Measurements from ENCODE around the gene WDPCP.
"Not testable (repeated sequence)": the region's sequence is repeated elsewhere in the genome, so short reads cannot be mapped to it uniquely, and the experiment has no call there.

Gene WDPCP

DNA sequence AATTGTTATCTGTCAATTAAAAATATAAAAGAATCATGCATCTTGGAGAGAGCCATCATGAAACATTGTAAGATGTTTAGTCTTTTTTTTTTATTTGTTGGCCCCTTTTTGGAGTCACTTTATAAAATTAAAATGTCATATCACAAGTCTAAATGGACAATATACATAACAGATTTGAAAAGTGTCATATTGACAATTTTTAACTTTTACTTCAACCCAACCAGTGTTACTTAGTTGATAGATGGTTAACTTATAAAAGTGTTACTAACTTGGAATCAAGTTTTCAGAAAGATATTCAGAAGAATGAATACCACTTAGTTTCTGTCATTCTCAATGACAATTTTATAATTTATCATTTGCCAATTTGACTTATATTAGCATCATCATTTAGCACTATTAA, 319.3 kb downstream of the WDPCP start:
- no peak for DNase-seq (ENCODE audit: low read depth in 2 of 3, low spot score in 1 of 3)

GRCh38 chr2:63261137-63261621, 327.1 kb downstream of the WDPCP start:
- DNase-seq (ENCODE audit: low read depth in 2 of 3, low spot score in 1 of 3), result no peak

- DNase-seq (ENCODE audit: low read depth in 2 of 3, low spot score in 1 of 3), result no peak
Measured at GRCh38 chr2:63257473-63257872, 330.8 kb downstream of the WDPCP start.

GRCh38 chr2:63249161-63249560, 339.1 kb downstream of the WDPCP start:
- no peak for DNase-seq (ENCODE audit: low read depth in 2 of 3, low spot score in 1 of 3)

- no peak for DNase-seq (ENCODE audit: low read depth in 2 of 3, low spot score in 1 of 3)
Measured at GRCh38 chr2:63242747-63243146, 345.5 kb downstream of the WDPCP start.

GRCh38 chr2:63225964-63226686, 362.2 kb downstream of the WDPCP start:
- DNase-seq (ENCODE audit: low read depth in 2 of 3, low spot score in 1 of 3), result no peak

DNA sequence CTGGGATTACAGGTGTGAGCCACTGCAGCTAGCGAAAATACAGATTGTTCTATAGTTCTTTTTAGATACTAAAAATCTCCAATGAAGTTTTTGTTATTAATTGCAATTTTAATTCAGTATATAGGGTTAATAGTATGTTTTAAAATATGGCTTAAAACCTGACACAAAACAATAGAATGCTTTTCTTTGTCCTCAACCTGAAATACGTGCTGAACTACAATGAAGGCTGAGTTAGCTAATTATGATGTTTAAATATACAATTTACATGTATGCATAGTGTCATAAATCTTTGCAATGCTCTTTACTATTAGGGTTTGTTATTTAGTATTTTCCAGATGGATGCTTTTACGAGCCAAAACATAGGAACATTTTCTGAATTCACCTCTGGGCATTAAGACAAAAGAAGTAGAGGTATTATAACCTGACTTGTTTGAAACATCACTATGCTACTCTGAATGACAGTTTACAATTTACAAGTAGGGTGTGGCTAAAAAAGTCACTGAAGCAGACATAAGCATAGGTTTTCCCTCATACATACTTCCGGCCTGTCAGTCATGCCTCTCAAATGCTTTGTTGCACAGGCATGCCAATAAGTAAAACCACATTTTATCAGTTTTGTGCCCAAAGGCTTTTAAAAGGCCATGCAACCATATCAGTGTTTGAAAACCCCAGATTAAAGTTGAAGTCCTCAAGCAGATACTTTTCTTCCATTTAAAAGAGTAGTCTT, 369.3 kb downstream of the WDPCP start:
- no peak for DNase-seq (ENCODE audit: low read depth in 2 of 3, low spot score in 1 of 3)

GRCh38 chr2:63195310-63195709, 393.0 kb downstream of the WDPCP start:
- no peak for DNase-seq (ENCODE audit: low read depth in 2 of 3, low spot score in 1 of 3)

DNA sequence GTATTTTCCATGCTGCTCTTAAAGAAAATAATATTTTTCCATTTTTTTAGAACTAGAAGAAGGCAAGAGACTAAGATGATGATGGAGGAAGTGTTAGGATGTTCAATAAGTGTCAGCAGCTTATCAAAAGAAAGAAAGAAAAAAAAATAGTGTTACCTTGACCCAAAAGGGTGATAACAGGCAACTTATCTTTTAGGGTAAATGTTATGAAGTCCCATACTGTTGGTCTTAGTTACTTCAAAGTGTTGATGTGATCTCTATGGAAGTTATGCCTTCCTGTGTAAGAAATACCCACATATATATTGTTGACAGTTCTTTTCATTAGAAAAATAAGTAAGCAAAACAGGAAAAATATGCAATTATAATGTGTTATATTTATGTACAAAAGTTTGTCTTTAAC, 394.1 kb downstream of the WDPCP start:
- DNase-seq (ENCODE audit: low read depth in 2 of 3, low spot score in 1 of 3), result no peak

DNA sequence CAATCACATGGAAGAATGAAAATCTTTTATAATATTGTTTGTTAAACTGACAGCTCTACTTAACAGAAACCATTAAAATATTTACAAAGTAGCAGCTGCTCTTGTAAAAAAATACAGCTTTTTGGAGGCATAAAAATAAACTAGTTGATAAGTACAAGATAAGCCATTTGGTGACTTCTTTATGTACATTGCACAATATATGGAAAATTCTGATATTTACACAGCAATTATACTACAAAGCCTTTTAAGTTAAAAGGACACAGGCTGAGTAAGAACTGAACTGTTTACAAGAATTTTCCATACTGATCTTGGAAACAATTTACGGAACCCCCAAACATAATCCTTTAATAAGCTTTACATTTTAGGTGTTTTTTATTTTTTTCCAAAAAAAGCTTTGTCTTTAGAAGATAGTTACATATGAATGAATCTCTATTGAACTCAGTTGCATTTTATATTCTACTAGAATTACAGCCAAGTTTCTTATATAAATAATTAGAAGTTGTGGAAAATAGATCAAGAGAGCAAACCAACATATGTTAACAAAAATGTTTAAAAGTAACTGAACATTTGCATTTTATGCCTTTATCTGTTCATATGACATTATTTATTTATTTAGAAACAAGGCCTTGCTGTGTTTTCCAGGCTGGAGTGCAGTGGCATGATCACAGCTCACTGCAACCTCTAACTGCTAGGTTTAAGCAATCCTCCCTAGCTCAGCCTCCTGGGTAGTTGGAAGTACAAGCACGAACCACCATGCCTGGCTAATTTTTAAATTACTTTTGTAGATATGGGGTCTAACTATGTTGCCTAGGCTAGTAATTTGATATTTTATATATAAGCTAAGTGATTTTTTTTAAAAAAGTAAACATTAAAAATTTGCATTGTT, 395.1 kb downstream of the WDPCP start:
- no peak for DNase-seq (ENCODE audit: low read depth in 2 of 3, low spot score in 1 of 3)

- DNase-seq (ENCODE audit: low read depth in 2 of 3, low spot score in 1 of 3), result no peak
Measured at GRCh38 chr2:63192169-63192888, 395.9 kb downstream of the WDPCP start.

DNA sequence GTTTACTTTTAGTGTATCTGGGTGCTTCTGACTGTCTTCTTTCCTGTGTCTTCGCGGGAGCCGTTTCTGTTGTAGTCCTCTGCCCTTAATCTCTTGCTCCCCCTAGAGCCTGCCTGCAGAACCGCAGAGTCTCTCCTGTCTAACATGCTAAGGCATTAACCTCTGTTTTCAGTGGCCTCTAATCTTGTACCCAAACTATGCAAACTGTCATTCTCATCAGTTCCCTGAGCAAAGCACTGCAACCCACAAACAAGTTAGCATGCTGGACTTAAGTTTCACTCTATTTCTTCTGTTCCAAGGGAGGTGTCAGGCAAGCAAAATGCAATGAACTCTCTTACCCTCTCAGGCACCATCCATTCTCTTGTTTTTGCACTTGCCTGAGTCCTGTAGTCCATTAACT, 399.3 kb downstream of the WDPCP start:
- DNase-seq (ENCODE audit: low read depth in 2 of 3, low spot score in 1 of 3), result peak in 1 of 3 donors; percentile 0

DNA sequence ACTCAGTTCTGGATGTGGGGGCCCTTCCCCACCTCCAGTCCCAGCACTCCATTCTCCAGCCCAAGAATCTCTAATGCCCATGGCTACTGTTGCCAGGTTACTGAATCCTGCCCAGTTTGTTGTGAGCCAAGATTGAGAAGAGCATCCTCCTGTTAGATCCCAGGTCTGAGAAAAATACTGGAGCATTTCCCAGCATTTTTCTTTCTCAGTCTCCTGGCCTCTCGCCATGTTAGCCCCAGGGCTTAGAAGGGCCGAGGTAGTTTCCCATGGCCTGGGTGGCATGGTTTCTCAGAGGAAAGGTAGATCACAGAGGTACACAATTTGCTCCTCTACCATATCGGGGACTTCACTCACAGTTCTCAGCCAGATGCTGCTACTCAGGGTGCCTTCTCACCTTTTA, 401.9 kb downstream of the WDPCP start:
- no peak for DNase-seq (ENCODE audit: low read depth in 2 of 3, low spot score in 1 of 3)

DNA sequence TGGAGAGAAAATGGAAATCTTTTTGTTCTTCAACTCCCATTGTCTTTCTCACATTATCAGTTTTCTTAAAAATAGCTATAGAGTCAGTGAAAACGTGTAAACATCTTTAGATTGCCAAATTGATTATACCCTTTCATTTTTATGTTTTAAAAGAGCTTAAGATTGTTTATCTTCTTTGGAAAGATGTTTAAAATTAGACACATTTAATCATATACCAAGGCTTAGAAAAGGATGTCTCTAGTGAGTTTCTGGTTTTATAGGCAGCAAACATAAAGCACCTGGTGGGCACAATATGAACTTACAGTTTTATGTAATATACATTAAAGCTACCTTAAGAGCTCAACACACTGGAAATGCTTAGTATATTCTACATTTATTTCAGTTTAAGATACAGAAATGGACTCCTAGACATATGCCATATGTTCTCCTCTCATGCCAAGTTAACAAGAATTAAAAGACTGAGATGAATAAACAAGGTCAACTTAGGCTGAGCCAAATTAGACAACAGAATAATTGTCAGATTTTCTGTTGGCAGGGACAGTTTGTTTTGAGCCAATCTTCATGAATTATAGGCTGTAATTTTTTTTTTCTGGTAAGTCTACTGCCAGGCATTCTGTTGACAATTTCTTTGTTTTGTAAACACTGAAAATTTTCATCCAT, 425.0 kb downstream of the WDPCP start:
- DNase-seq (ENCODE audit: low read depth in 2 of 3, low spot score in 1 of 3), result no peak

DNA sequence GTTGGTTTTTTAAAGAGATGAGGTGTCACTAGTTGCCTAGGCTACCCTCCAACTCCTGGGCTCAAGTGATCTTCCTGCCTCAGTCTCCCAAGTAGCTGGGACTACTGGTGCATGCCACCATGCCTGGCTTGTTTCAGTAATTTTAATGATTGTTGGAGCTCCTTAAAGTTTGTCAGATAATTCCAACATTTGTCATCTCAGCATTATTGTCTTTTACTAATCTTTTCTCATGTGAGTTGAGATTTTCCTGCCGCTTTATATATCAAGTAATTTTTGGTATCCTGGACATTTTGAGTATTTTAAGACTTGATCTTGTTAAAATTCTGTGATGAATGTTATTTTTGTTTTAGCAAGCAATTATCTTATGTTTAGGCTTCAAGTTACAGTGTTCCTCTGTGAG, 429.0 kb downstream of the WDPCP start:
- no peak for DNase-seq (ENCODE audit: low read depth in 2 of 3, low spot score in 1 of 3)

- DNase-seq (ENCODE audit: low read depth in 2 of 3, low spot score in 1 of 3), result not testable (repeated sequence)
Measured at GRCh38 chr2:63136683-63137082, 451.6 kb downstream of the WDPCP start.

DNA sequence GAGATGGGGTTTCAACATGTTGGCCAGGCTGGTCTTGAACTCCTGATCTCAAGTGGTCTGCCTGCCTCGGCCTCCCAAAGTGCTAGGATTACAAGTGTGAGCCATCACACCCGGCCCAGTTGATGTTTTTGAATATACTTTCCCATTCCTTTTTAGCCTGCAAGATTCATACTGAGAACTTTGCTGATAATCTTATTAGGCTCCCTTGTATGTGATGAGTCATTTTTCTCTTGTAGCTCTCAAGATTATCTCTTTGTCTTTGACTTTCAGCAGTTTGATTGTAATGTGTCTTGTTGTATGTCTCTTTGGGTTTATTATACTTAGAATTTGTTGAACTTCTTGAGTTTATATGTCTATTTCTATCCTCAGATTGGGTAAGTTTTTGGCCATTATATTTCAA, 456.3 kb downstream of the WDPCP start:
- no peak for DNase-seq (ENCODE audit: low read depth in 2 of 3, low spot score in 1 of 3)

DNA sequence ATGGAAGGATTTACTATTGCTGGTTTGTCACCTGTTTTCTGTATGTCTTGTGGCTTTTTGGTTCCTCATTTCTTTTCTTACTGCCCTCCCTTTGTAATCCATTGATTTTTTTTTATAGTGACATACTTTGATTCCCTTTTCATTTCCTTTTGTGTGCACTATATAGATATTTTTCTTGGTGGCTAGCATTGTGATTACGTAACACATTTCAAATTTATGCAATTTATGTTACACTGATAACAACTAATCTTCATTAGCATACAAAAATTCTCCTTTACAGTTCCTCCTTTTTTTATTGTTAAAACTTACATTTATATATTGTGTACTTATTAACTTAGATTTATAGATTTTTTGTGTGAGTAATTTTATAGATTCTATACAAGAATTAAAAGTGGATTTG, 457.1 kb downstream of the WDPCP start:
- DNase-seq (ENCODE audit: low read depth in 2 of 3, low spot score in 1 of 3), result no peak

DNA sequence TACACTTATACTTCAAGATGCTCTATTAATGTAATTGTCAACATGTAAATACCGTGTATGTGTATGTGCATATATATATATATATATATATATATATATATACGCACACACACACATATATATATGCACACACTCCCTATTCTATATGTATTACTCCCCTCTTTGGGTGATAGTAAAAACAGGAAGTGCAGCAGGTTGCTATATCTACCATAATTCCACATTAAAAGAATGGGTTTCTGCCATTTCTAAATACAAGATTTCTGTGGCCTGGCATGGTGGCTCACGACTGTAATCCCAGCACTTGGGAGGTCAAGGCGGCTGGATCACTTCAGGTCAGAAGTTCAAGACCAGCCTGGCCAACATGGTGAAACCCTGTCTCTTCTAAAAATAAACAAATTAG, 460.7 kb downstream of the WDPCP start:
- no peak for DNase-seq (ENCODE audit: low read depth in 2 of 3, low spot score in 1 of 3)

GRCh38 chr2:63124850-63125249, 463.4 kb downstream of the WDPCP start:
- no peak for DNase-seq (ENCODE audit: low read depth in 2 of 3, low spot score in 1 of 3)

All from stimulated activated CD4-positive, alpha-beta T cell treated with anti-CD3 and anti-CD28 coated beads, Interleukin-12 subunit alpha, Interleukin-12 subunit beta, amount 100 ng/mL, for 48 hours (primary cell).